Ishikawa (cell line): Measurements from ENCODE around the gene HINT3.

ENCODE experiments used
- CREB1 ChIP-seq: IDR thresholded peaks from 2 replicates; pipeline ENCODE4 v1.6.1; 2012; ENCODE audit warnings: low read depth
- EGR1 ChIP-seq: IDR thresholded peaks from 2 replicates; pipeline ENCODE4 v1.6.1; 2012
- EP300 ChIP-seq: IDR thresholded peaks from 2 replicates; pipeline ENCODE4 v1.6.1; 2012; ENCODE audit warnings: borderline replicate concordance
- FOXM1 ChIP-seq: IDR thresholded peaks from 2 replicates; pipeline ENCODE4 v1.6.1; 2012; ENCODE audit warnings: low read depth, borderline replicate concordance
- NFIC ChIP-seq: IDR thresholded peaks from 2 replicates; pipeline ENCODE4 v1.6.1; 2012
- RAD21 ChIP-seq: IDR thresholded peaks from 2 replicates; pipeline ENCODE4 v1.6.1; 2012; ENCODE audit warnings: low read depth
- TAF1 ChIP-seq: IDR thresholded peaks from 2 replicates; pipeline ENCODE4 v1.6.1; 2012; ENCODE audit warnings: low read depth, mild to moderate bottlenecking
- TEAD4 ChIP-seq: IDR thresholded peaks from 2 replicates; pipeline ENCODE4 v1.6.1; 2012
- YY1 ChIP-seq: IDR thresholded peaks from 2 replicates; pipeline ENCODE4 v1.6.1; 2012; ENCODE audit warnings: low read depth
- TF ChIP-seq, protein P1 (sequence below): IDR thresholded peaks from 2 replicates; pipeline ENCODE4 v1.6.1; 2012
- TF ChIP-seq, protein P2 (sequence below): IDR thresholded peaks from 2 replicates; pipeline ENCODE4 v1.6.1; 2012; ENCODE audit warnings: low read depth, mild to moderate bottlenecking
- TF ChIP-seq, protein P3 (sequence below): IDR thresholded peaks from 2 replicates; pipeline ENCODE4 v1.6.1; 2012

GRCh38 chr6:125924169-125924568 is 32.4 kb upstream of the HINT3 start:
- TF ChIP-seq RAD21 (no peak), EP300 (no peak), EGR1 (no peak), TEAD4 (no peak), FOXM1 (no peak), CREB1 (no peak), YY1 (no peak), TAF1 (no peak), NFIC (no peak)
- TF ChIP-seq, protein P1, sequence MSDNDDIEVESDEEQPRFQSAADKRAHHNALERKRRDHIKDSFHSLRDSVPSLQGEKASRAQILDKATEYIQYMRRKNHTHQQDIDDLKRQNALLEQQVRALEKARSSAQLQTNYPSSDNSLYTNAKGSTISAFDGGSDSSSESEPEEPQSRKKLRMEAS, result no peak
- TF ChIP-seq, protein P2, sequence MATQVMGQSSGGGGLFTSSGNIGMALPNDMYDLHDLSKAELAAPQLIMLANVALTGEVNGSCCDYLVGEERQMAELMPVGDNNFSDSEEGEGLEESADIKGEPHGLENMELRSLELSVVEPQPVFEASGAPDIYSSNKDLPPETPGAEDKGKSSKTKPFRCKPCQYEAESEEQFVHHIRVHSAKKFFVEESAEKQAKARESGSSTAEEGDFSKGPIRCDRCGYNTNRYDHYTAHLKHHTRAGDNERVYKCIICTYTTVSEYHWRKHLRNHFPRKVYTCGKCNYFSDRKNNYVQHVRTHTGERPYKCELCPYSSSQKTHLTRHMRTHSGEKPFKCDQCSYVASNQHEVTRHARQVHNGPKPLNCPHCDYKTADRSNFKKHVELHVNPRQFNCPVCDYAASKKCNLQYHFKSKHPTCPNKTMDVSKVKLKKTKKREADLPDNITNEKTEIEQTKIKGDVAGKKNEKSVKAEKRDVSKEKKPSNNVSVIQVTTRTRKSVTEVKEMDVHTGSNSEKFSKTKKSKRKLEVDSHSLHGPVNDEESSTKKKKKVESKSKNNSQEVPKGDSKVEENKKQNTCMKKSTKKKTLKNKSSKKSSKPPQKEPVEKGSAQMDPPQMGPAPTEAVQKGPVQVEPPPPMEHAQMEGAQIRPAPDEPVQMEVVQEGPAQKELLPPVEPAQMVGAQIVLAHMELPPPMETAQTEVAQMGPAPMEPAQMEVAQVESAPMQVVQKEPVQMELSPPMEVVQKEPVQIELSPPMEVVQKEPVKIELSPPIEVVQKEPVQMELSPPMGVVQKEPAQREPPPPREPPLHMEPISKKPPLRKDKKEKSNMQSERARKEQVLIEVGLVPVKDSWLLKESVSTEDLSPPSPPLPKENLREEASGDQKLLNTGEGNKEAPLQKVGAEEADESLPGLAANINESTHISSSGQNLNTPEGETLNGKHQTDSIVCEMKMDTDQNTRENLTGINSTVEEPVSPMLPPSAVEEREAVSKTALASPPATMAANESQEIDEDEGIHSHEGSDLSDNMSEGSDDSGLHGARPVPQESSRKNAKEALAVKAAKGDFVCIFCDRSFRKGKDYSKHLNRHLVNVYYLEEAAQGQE, result no peak
- TF ChIP-seq, protein P3, sequence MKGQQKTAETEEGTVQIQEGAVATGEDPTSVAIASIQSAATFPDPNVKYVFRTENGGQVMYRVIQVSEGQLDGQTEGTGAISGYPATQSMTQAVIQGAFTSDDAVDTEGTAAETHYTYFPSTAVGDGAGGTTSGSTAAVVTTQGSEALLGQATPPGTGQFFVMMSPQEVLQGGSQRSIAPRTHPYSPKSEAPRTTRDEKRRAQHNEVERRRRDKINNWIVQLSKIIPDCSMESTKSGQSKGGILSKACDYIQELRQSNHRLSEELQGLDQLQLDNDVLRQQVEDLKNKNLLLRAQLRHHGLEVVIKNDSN, result no peak
